Melanocyte of skin (primary cell): ENCODE data around the gene NR3C1. TPM values are rescaled to one million over a fixed set of nuclear protein-coding genes. Genes with fewer than 3 reads are reported as not detected.

Source experiments
- small RNA-seq, 2 donors: library from RNA; depleted of rRNA; stranded (forward); fragments of <200 nt; gene quantifications; one replicate each; pipeline ENCODE3, GENCODE V24; 2012
- total RNA-seq, 2 donors: library from RNA; depleted of rRNA; stranded (reverse); fragments of >200 nt; gene quantifications; 2 replicates each; pipeline ENCODE4 v1.2.3, GENCODE V29; 2012

Gene NR3C1
- 10 to 100 TPM; 18.0 to 21.3 TPM for total RNA-seq

GRCh38 chr5:143403593-143404415, at the start of gene NR3C1:
TSS of gene NR3C1 (minus strand) at chr5:143403686. CDS start at chr5:143400839, 2,847 bp downstream.

Small RNA genes within 50 kb of the gene (small RNA-seq; reads per million reads assigned to genes)
- gene AC091925.2 = 0 reads per million in 2 donors
